ENCODE data around the gene ZBTB44. TPM values are rescaled to one million over a fixed set of nuclear protein-coding genes. Genes with fewer than 3 reads are reported as not detected.

The ZBTB44 gene
- total RNA-seq, 1 experiment from 2014 or later: 32.5 TPM

DNA sequence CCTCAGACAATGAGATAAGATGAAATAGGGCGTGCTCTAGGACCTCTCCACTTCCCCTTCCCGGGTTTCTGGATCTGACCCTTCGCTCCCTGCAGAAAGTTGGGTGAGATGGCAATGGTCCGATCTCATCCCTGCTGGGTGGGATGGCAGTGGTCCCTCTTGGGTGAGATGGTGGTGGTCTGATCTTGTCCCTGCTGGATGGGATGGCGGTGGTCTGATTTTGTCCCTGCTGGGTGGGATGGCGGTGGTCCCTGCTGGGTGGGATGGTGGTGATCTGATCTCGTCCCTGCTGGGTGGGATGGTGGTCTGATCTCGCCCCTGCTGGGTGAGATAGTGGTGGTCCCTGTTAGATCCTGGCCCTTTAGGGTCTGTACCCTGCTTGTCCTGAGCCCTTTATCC lies 133.8 kb downstream of the ZBTB44 start (continued):
- TF ChIP-seq EZH2 (IDR thresholded peaks at IDR 0.05): no peak
- TF ChIP-seq CEBPB (IDR thresholded peaks at IDR 0.05; ENCODE audit: low read depth): no peak
- no peak for TF ChIP-seq SIN3A (IDR thresholded peaks at IDR 0.05; ENCODE audit: low read depth)
- TF ChIP-seq, protein P1, sequence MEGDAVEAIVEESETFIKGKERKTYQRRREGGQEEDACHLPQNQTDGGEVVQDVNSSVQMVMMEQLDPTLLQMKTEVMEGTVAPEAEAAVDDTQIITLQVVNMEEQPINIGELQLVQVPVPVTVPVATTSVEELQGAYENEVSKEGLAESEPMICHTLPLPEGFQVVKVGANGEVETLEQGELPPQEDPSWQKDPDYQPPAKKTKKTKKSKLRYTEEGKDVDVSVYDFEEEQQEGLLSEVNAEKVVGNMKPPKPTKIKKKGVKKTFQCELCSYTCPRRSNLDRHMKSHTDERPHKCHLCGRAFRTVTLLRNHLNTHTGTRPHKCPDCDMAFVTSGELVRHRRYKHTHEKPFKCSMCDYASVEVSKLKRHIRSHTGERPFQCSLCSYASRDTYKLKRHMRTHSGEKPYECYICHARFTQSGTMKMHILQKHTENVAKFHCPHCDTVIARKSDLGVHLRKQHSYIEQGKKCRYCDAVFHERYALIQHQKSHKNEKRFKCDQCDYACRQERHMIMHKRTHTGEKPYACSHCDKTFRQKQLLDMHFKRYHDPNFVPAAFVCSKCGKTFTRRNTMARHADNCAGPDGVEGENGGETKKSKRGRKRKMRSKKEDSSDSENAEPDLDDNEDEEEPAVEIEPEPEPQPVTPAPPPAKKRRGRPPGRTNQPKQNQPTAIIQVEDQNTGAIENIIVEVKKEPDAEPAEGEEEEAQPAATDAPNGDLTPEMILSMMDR (IDR thresholded peaks at IDR 0.05 in 2 of 3, conservative IDR thresholded peaks at IDR 0.05 in 1 of 3; ENCODE audit: borderline replicate concordance in 1 of 3, insufficient read depth in 1 of 3, low read depth in 2 of 3, low read length in 2 of 3): no peak
- no peak for TF ChIP-seq FOSL1 (IDR thresholded peaks at IDR 0.05; ENCODE audit: low read depth)

DNA sequence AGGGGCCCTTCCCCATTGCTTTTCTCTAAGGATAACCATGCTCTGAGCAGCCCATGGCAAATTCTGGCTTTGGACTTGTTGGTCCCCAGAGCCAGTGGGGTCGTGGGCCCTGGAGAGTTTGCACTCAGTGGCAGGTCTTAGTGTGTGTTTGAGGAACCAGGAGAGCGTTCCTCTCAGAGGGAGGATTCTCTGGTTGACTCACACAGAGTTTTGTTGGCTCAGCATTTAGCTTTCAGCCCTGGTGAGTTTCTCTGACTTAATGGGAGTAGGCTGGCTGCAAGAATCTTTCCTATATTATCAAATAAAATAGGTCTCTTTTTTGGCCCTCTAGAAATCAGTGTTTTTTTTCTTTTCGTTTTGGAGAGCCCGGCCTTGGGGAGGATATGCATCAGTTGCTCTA lies 134.2 kb downstream of the ZBTB44 start:
- H3K4me3 ChIP-seq (replicated peaks in 1 of 2; ENCODE audit: low read depth in 1 of 2, low read length in 2 of 2): no peak overlapping the region
- intact Hi-C loops (cut with micrococcal nuclease): no loop called here
- peaks cover 78% of the 10 kb centered on the region for H3K79me2 ChIP-seq (ENCODE audit: insufficient read depth, low read length)
- no TSS peak for BruUV-seq (replicated peaks)
- no peaks in the 10 kb centered on the region for H3K27me3 ChIP-seq (ENCODE audit: insufficient read depth, low read length)
- no peaks in the 10 kb centered on the region for H3K36me3 ChIP-seq (ENCODE audit: control insufficient read depth in 1 of 2, insufficient read depth in 2 of 2, low read length in 2 of 2)
- peaks cover 16 to 39% of the 10 kb centered on the region in 2 experiments for H3K4me1 ChIP-seq (ENCODE audit: control insufficient read depth in 1 of 2, insufficient read depth in 2 of 2, low read length in 2 of 2)
- no peak for TF ChIP-seq CEBPB (IDR thresholded peaks at IDR 0.05; ENCODE audit: low read depth)
- TF ChIP-seq, protein P2, sequence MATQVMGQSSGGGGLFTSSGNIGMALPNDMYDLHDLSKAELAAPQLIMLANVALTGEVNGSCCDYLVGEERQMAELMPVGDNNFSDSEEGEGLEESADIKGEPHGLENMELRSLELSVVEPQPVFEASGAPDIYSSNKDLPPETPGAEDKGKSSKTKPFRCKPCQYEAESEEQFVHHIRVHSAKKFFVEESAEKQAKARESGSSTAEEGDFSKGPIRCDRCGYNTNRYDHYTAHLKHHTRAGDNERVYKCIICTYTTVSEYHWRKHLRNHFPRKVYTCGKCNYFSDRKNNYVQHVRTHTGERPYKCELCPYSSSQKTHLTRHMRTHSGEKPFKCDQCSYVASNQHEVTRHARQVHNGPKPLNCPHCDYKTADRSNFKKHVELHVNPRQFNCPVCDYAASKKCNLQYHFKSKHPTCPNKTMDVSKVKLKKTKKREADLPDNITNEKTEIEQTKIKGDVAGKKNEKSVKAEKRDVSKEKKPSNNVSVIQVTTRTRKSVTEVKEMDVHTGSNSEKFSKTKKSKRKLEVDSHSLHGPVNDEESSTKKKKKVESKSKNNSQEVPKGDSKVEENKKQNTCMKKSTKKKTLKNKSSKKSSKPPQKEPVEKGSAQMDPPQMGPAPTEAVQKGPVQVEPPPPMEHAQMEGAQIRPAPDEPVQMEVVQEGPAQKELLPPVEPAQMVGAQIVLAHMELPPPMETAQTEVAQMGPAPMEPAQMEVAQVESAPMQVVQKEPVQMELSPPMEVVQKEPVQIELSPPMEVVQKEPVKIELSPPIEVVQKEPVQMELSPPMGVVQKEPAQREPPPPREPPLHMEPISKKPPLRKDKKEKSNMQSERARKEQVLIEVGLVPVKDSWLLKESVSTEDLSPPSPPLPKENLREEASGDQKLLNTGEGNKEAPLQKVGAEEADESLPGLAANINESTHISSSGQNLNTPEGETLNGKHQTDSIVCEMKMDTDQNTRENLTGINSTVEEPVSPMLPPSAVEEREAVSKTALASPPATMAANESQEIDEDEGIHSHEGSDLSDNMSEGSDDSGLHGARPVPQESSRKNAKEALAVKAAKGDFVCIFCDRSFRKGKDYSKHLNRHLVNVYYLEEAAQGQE (IDR thresholded peaks at IDR 0.05; ENCODE audit: low read depth): no peak
- TF ChIP-seq FOSL1 (IDR thresholded peaks at IDR 0.05; ENCODE audit: low read depth): no peak
- TF ChIP-seq SRF (IDR thresholded peaks at IDR 0.05; ENCODE audit: low read depth): no peak
- TF ChIP-seq POLR2A (IDR thresholded peaks at IDR 0.05; ENCODE audit: borderline replicate concordance, extremely low read depth, insufficient read depth, insufficient read length): no peak
- no peak for TF ChIP-seq SIN3A (IDR thresholded peaks at IDR 0.05; ENCODE audit: low read depth)
- TF ChIP-seq ZNF274 (IDR thresholded peaks at IDR 0.05; ENCODE audit: low read depth, low read length): no peak
- TF ChIP-seq, protein P3, sequence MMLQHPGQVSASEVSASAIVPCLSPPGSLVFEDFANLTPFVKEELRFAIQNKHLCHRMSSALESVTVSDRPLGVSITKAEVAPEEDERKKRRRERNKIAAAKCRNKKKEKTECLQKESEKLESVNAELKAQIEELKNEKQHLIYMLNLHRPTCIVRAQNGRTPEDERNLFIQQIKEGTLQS (IDR thresholded peaks at IDR 0.05): no peak
- no peak for TF ChIP-seq TCF7L2 (IDR thresholded peaks at IDR 0.05; ENCODE audit: borderline replicate concordance, extremely low read depth, insufficient read depth, insufficient read length)
- H2AFZ ChIP-seq (ENCODE audit: low read depth, low read length, poor library complexity, severe bottlenecking): no peak overlapping the region
- POLR2A ChIA-PET: no interaction called here
- H3K9me2 ChIP-seq (ENCODE audit: insufficient read depth): no peaks in the 10 kb centered on the region
- CTCF ChIA-PET: no interaction called here
- peaks cover 6% of the 10 kb centered on the region; the same call in 1 of the 2 replicates for H4K20me1 ChIP-seq (ENCODE audit: insufficient read depth)
- no peak overlapping the region for H3K4me2 ChIP-seq (ENCODE audit: low read length)
- H3K9me3 ChIP-seq (ENCODE audit: control insufficient read depth in 1 of 2, insufficient read depth in 1 of 2, low read depth in 1 of 2, low read length in 2 of 2): no peaks in the 10 kb centered on the region
- no peak for ATAC-seq
- no peak overlapping the region for H3K9ac ChIP-seq (ENCODE audit: low read length)
- RAD21 ChIA-PET (ENCODE audit: low non-redundant PET in 1 of 2, low total read pairs in 2 of 2, uncharacterized antibody in 2 of 2, unreplicated experiment in 2 of 2): no interaction called here
- no peak overlapping the region for H3K27ac ChIP-seq (ENCODE audit: low read depth, low read length)
- no peak for DNase-seq (ENCODE audit: low read depth, low spot score)
